MM.1S (cell line): ENCODE results near the gene ADCK1.

ENCODE experiments used
- CTCF ChIP-seq: fragments of 300-600 bp; sonication (generic); IDR thresholded peaks from 2 replicates; pipeline ENCODE4 v1.5.1; 2016; ENCODE audit warnings: antibody characterized with exemption, low read length, mixed read lengths
- EZH2 ChIP-seq: fragments of 300-600 bp; sonication (generic); optimal IDR thresholded peaks from 2 replicates; pipeline ENCODE3; 2017; ENCODE audit warnings: low read depth, mild to moderate bottlenecking, antibody characterized with exemption, low read length, mixed read lengths
- EZH2phosphoT487 ChIP-seq: fragments of 300-600 bp; sonication (generic); IDR thresholded peaks from 2 replicates; pipeline ENCODE4 v1.6.1; 2018; ENCODE audit warnings: antibody characterized with exemption, low read length

- TF ChIP-seq CTCF (peak; percentile 30), EZH2 (no peak), EZH2phosphoT487 (no peak)
Observed at GRCh38 chr14:77761205-77761931, 38.5 kb upstream of the ADCK1 start.
